Parathyroid adenoma (tissue), 2 donors: ENCODE data around the gene MRPL41.

Source experiments
- H2AFZ ChIP-seq: fragments of 300-600 bp; sonication (generic); one replicate; pipeline ENCODE4 v1.7.0; 2017; ENCODE audit warnings: antibody characterized with exemption, mild to moderate bottlenecking
- H3K27ac ChIP-seq: fragments of 300-600 bp; sonication (generic); one replicate; pipeline ENCODE4 v1.7.0; 2017
- H3K27me3 ChIP-seq: fragments of 300-600 bp; sonication (generic); one replicate; pipeline ENCODE4 v1.7.0; 2017; ENCODE audit warnings: low read length; ENCODE audit not compliant: control insufficient read depth, insufficient read depth
- H3K36me3 ChIP-seq: fragments of 300-600 bp; sonication (generic); one replicate; pipeline ENCODE4 v1.7.0; 2017; ENCODE audit warnings: low read length; ENCODE audit not compliant: control insufficient read depth, insufficient read depth
- H3K4me1 ChIP-seq: fragments of 300-600 bp; sonication (generic); one replicate; pipeline ENCODE4 v1.7.0; 2017; ENCODE audit warnings: control low read depth
- H3K4me2 ChIP-seq: fragments of 300-600 bp; sonication (generic); one replicate; pipeline ENCODE4 v1.7.0; 2017; ENCODE audit warnings: low read length
- H3K4me3 ChIP-seq: fragments of 300-600 bp; sonication (generic); one replicate; pipeline ENCODE4 v1.7.0; 2017; ENCODE audit warnings: low read depth, low read length
- H3K79me2 ChIP-seq: fragments of 300-600 bp; sonication (generic); one replicate; pipeline ENCODE4 v1.7.0; 2017; ENCODE audit warnings: control low read depth
- H3K9ac ChIP-seq: fragments of 300-600 bp; sonication (generic); one replicate; pipeline ENCODE4 v1.7.0; 2017; ENCODE audit warnings: mild to moderate bottlenecking
- H3K9me3 ChIP-seq: fragments of 300-600 bp; sonication (generic); one replicate; pipeline ENCODE4 v1.7.0; 2017; ENCODE audit warnings: low read length; ENCODE audit not compliant: control insufficient read depth
- TF ChIP-seq, protein P1 (sequence below): fragments of 300-600 bp; sonication (generic); IDR thresholded peaks from one replicate; pipeline ENCODE4 v1.7.0; 2017; ENCODE audit warnings: antibody characterized with exemption, mild to moderate bottlenecking
- donor health status: primary hyperparathyroidism.

The MRPL41 gene

GRCh38 chr9:137581361-137582285, 29.9 kb downstream of the MRPL41 start:
- H3K36me3 ChIP-seq: no peaks in the 10 kb centered on the region
- no peaks in the 10 kb centered on the region for H3K27me3 ChIP-seq
- H3K27ac ChIP-seq: no peak overlapping the region
- no peak overlapping the region for H3K4me3 ChIP-seq
- H2AFZ ChIP-seq: no peak overlapping the region
- no peaks in the 10 kb centered on the region for H3K4me1 ChIP-seq
- peaks cover 8% of the 10 kb centered on the region for H3K79me2 ChIP-seq
- H3K9me3 ChIP-seq: no peaks in the 10 kb centered on the region
- H3K4me2 ChIP-seq: no peak overlapping the region
- no peak overlapping the region for H3K9ac ChIP-seq
- TF ChIP-seq, protein P1, sequence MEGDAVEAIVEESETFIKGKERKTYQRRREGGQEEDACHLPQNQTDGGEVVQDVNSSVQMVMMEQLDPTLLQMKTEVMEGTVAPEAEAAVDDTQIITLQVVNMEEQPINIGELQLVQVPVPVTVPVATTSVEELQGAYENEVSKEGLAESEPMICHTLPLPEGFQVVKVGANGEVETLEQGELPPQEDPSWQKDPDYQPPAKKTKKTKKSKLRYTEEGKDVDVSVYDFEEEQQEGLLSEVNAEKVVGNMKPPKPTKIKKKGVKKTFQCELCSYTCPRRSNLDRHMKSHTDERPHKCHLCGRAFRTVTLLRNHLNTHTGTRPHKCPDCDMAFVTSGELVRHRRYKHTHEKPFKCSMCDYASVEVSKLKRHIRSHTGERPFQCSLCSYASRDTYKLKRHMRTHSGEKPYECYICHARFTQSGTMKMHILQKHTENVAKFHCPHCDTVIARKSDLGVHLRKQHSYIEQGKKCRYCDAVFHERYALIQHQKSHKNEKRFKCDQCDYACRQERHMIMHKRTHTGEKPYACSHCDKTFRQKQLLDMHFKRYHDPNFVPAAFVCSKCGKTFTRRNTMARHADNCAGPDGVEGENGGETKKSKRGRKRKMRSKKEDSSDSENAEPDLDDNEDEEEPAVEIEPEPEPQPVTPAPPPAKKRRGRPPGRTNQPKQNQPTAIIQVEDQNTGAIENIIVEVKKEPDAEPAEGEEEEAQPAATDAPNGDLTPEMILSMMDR: no peak

DNA sequence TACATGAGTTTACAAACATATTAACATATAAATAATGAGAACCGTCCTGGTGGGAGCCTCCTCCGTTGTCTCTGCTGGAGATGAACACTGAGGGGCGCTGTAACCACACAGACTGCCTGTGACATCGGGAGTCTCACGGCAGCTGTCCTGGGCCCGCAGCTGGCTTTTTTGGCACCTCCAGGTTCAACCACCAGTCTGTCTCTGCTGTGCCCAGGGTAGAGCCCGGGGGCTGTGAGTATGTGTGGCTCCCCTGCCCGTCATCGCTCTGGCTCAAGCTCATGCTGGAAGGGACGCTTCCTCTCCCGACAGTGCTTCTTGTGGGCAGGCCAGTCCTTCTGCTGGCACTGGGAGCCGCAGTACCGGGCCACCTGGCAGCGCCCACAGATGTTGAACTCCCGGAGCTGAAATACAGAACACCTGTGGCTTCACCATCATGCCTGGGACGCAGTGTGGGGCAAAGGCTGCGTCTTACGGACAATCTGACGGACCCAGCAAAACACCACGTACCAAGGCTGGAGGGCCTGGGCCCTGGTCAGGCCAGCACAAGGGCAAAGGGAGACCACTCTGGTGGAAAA, 30.7 kb downstream of the MRPL41 start:
- H3K27me3 ChIP-seq: no peaks in the 10 kb centered on the region
- TF ChIP-seq, protein P1: no peak
- H3K27ac ChIP-seq: no peak overlapping the region
- H3K9me3 ChIP-seq: no peaks in the 10 kb centered on the region
- H2AFZ ChIP-seq: no peak overlapping the region
- no peaks in the 10 kb centered on the region for H3K36me3 ChIP-seq
- no peaks in the 10 kb centered on the region for H3K4me1 ChIP-seq
- no peak overlapping the region for H3K4me2 ChIP-seq
- peaks cover 5% of the 10 kb centered on the region for H3K79me2 ChIP-seq
- H3K4me3 ChIP-seq: no peak overlapping the region
- no peak overlapping the region for H3K9ac ChIP-seq

DNA sequence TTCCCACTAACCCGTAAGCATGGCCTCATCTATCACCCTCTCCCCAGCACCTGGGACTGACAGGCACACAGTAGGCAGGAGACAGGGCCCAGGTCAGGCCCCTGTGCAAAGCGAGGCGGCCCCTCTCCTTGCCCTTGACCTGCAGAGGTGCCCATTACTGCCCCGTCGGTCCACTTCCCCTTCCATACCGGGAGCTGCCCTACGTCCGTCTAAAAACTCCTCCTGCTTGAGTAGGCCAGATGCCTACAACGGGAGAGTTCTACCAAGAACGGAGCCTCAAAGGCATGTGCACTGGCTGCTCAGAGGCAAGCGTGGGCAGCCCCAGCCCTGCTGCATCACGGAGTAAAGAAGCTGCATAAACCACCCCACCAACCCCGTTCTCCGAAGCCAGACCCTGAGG, 31.7 kb downstream of the MRPL41 start:
- Histone ChIP-seq H3K4me2 (no peak overlapping the region), H3K9ac (no peak overlapping the region), H3K79me2 (no peaks in the 10 kb centered on the region), H3K36me3 (no peaks in the 10 kb centered on the region), H3K4me3 (no peak overlapping the region), H3K4me1 (no peaks in the 10 kb centered on the region), H3K27me3 (no peaks in the 10 kb centered on the region), H3K9me3 (no peaks in the 10 kb centered on the region), H2AFZ (no peak overlapping the region), H3K27ac (no peak overlapping the region)
- TF ChIP-seq, protein P1: no peak

GRCh38 chr9:137583957-137584356, 32.3 kb downstream of the MRPL41 start:
- H3K9ac ChIP-seq: no peak overlapping the region
- H3K4me3 ChIP-seq: no peak overlapping the region
- H2AFZ ChIP-seq: no peak overlapping the region
- no peaks in the 10 kb centered on the region for H3K9me3 ChIP-seq
- H3K27ac ChIP-seq: no peak overlapping the region
- TF ChIP-seq, protein P1: no peak
- H3K4me1 ChIP-seq: peaks cover under 1% of the 10 kb centered on the region
- H3K4me2 ChIP-seq: no peak overlapping the region
- H3K27me3 ChIP-seq: no peaks in the 10 kb centered on the region
- no peaks in the 10 kb centered on the region for H3K36me3 ChIP-seq
- H3K79me2 ChIP-seq: no peaks in the 10 kb centered on the region
